Caco-2 (cell line): ENCODE data around the gene OR6K3. TPM values are rescaled to one million over a fixed set of nuclear protein-coding genes. Genes with fewer than 3 reads are reported as not detected.

ENCODE experiments used
- BruUV-seq: library from RNA; stranded (reverse); fragments of 400-500 nt; replicated peaks from 2 replicates; lab custom pipeline; 2021; lab: Mats Ljungman, UMichigan
- CTCF ChIA-PET: fragments of 300-600 bp; sonication (Branson Sonifier 250); formaldehyde crosslinking; loops from one replicate; lab custom pipeline; 2022; ENCODE audit warnings: antibody characterized with exemption; lab: Charles Lee
- POLR2A ChIA-PET: fragments of 300-600 bp; sonication (Branson Sonifier 250); formaldehyde crosslinking; loops from one replicate; lab custom pipeline; 2022; ENCODE audit warnings: antibody characterized with exemption; lab: Charles Lee
- DNase-seq, 2 experiments: peaks; one replicate each; pipeline versions ENCODE4 v3.0.0 to v3.0.0-alpha.2; 2020 to 2022
- H3K27me3 ChIP-seq: replicated peaks from 2 replicates; pipeline ENCODE4 v1.6.0; 2011; ENCODE audit warnings: low read length; ENCODE audit not compliant: control insufficient read depth, insufficient read depth
- H3K36me3 ChIP-seq: 2 replicates; pipeline ENCODE4 v1.5.1; 2011; ENCODE audit warnings: low read length; ENCODE audit not compliant: control insufficient read depth, insufficient read depth
- H3K4me1 ChIP-seq: fragments of 250-450 bp; sonication (Bioruptor Pico); 2 replicates; pipeline ENCODE4 v1.5.1; 2020; ENCODE audit warnings: mild to moderate bottlenecking
- H3K4me3 ChIP-seq: 2 replicates; pipeline ENCODE4 v1.5.1; 2011; ENCODE audit warnings: low read depth, mild to moderate bottlenecking, control low read depth, low read length
- H3K9me3 ChIP-seq: fragments of 250-450 bp; sonication (Bioruptor Pico); 2 replicates; pipeline ENCODE4 v1.5.1; 2020; ENCODE audit warnings: mild to moderate bottlenecking, moderate library complexity
- H3K27ac Mint-ChIP-seq: one replicate; pipeline ENCODE4 v1.8.0; 2022; ENCODE audit warnings: mixed read lengths; ENCODE audit not compliant: unreplicated experiment
- H3K27me3 Mint-ChIP-seq: one replicate; pipeline ENCODE4 v1.8.0; 2022; ENCODE audit warnings: mixed read lengths; ENCODE audit not compliant: insufficient read depth, unreplicated experiment
- H3K36me3 Mint-ChIP-seq: one replicate; pipeline ENCODE4 v1.8.0; 2022; ENCODE audit warnings: mild to moderate bottlenecking, mixed read lengths; ENCODE audit not compliant: insufficient read depth, unreplicated experiment
- H3K4me1 Mint-ChIP-seq: one replicate; pipeline ENCODE4 v1.8.0; 2022; ENCODE audit warnings: low read depth, mixed read lengths; ENCODE audit not compliant: unreplicated experiment
- H3K4me3 Mint-ChIP-seq: one replicate; pipeline ENCODE4 v1.8.0; 2022; ENCODE audit warnings: mild to moderate bottlenecking, moderate library complexity, mixed read lengths; ENCODE audit not compliant: unreplicated experiment
- H3K9me3 Mint-ChIP-seq: one replicate; pipeline ENCODE4 v1.8.0; 2022; ENCODE audit warnings: mixed read lengths; ENCODE audit not compliant: unreplicated experiment
- intact Hi-C: fragments of 100-400 bp; cut with micrococcal nuclease; formaldehyde crosslinking; loops from one replicate; pipeline ENCODE4 v1.10.0; 2022; ENCODE audit not compliant: unreplicated experiment
- total RNA-seq: library from RNA; stranded (reverse); gene quantifications from 2 replicates; pipeline ENCODE4 v1.2.3, GENCODE V29; 2022
- TF ChIP-seq, protein P1 (sequence below), 2 experiments: fragments of 200-600 bp in 1 of 2; IDR thresholded peaks; 1 replicate in 1 of 2; 2 replicates in 1 of 2; pipeline versions ENCODE4 v1.5.1 to v1.8.0; 2011 to 2022; ENCODE audit warnings: antibody characterized with exemption in 1 of 2, control low read depth in 1 of 2, inconsistent platforms in 1 of 2, low read depth in 1 of 2, low read length in 1 of 2, mild to moderate bottlenecking in 1 of 2, moderate library complexity in 1 of 2; ENCODE audit not compliant: insufficient read depth in 1 of 2, severe bottlenecking in 1 of 2, unreplicated experiment in 1 of 2

Gene OR6K3
- total RNA-seq, 1 experiment from 2014 or later, result not detected

GRCh38 chr1:158735848-158736247, 15.3 kb upstream of the OR6K3 start:
- no TSS peak for BruUV-seq
- TF ChIP-seq, protein P1, sequence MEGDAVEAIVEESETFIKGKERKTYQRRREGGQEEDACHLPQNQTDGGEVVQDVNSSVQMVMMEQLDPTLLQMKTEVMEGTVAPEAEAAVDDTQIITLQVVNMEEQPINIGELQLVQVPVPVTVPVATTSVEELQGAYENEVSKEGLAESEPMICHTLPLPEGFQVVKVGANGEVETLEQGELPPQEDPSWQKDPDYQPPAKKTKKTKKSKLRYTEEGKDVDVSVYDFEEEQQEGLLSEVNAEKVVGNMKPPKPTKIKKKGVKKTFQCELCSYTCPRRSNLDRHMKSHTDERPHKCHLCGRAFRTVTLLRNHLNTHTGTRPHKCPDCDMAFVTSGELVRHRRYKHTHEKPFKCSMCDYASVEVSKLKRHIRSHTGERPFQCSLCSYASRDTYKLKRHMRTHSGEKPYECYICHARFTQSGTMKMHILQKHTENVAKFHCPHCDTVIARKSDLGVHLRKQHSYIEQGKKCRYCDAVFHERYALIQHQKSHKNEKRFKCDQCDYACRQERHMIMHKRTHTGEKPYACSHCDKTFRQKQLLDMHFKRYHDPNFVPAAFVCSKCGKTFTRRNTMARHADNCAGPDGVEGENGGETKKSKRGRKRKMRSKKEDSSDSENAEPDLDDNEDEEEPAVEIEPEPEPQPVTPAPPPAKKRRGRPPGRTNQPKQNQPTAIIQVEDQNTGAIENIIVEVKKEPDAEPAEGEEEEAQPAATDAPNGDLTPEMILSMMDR (IDR thresholded peaks at IDR 0.05; ENCODE audit: insufficient read depth in 1 of 2, low read depth in 1 of 2, low read length in 1 of 2, severe bottlenecking in 1 of 2, unreplicated experiment in 1 of 2), result no peak
- no peaks in the 10 kb centered on the region for H3K9me3 Mint-ChIP-seq
- H3K36me3 Mint-ChIP-seq, result no peaks in the 10 kb centered on the region
- no peak overlapping the region for H3K4me3 Mint-ChIP-seq
- ChIA-PET POLR2A (no interaction called here), CTCF (no interaction called here)
- H3K9me3 ChIP-seq, result no peaks in the 10 kb centered on the region; the same call in 1 of the 2 replicates
- intact Hi-C loops, result no loop called here
- H3K27me3 Mint-ChIP-seq, result no peaks in the 10 kb centered on the region
- H3K4me3 ChIP-seq, result no peak overlapping the region
- no peak for DNase-seq
- peaks cover 8% of the 10 kb centered on the region for H3K4me1 Mint-ChIP-seq
- H3K27ac Mint-ChIP-seq, result no peak overlapping the region
- H3K4me1 ChIP-seq, result peaks cover 11% of the 10 kb centered on the region
- no peaks in the 10 kb centered on the region for H3K36me3 ChIP-seq
- no peaks in the 10 kb centered on the region for H3K27me3 ChIP-seq

- Histone ChIP-seq H3K4me3 (no peak overlapping the region), H3K4me1 (no peaks in the 10 kb centered on the region), H3K36me3 (no peaks in the 10 kb centered on the region), H3K27me3 (no peaks in the 10 kb centered on the region), H3K9me3 (no peaks in the 10 kb centered on the region)
- H3K4me3 Mint-ChIP-seq, result no peak overlapping the region
- no TSS peak for BruUV-seq
- peaks cover 6% of the 10 kb centered on the region for H3K27me3 Mint-ChIP-seq
- DNase-seq, result no peak
- no peaks in the 10 kb centered on the region for H3K4me1 Mint-ChIP-seq
- TF ChIP-seq, protein P1 (IDR thresholded peaks at IDR 0.05; ENCODE audit: insufficient read depth in 1 of 2, low read depth in 1 of 2, low read length in 1 of 2, severe bottlenecking in 1 of 2, unreplicated experiment in 1 of 2), result no peak
- H3K27ac Mint-ChIP-seq, result no peak overlapping the region
- no peaks in the 10 kb centered on the region for H3K9me3 Mint-ChIP-seq
- ChIA-PET CTCF (no interaction called here), POLR2A (no interaction called here)
- no peaks in the 10 kb centered on the region for H3K36me3 Mint-ChIP-seq
- intact Hi-C loops, result no loop called here
Observed at GRCh38 chr1:158732524-158732923, 12.0 kb upstream of the OR6K3 start.

DNA sequence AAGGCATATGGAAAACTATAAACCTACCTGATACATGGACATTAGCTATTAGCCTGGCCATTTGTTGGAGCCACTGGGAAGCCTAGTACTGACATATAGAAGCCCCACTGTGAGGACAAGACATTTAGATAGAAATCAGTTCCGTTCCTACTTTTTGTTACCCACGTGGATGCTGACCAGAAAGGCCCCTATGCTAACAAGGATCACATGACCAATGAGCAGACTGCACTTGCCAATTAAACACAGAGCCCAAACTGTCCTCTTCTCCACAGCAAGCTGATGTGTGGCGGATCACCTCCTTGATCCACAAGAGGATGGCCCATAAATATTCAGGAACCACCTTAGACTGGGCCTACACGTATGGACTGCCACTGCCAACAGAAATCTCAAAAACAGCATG, 11.2 kb upstream of the OR6K3 start:
- Histone ChIP-seq H3K36me3 (no peaks in the 10 kb centered on the region), H3K4me3 (no peak overlapping the region), H3K9me3 (no peaks in the 10 kb centered on the region), H3K4me1 (no peaks in the 10 kb centered on the region), H3K27me3 (no peaks in the 10 kb centered on the region)
- Mint-ChIP-seq H3K27me3 (peaks cover 6% of the 10 kb centered on the region), H3K36me3 (no peaks in the 10 kb centered on the region), H3K27ac (no peak overlapping the region), H3K4me1 (no peaks in the 10 kb centered on the region), H3K4me3 (no peak overlapping the region), H3K9me3 (no peaks in the 10 kb centered on the region)
- intact Hi-C loops, result no loop called here
- no peak for DNase-seq
- CTCF ChIA-PET, result no interaction called here
- TF ChIP-seq, protein P1 (IDR thresholded peaks at IDR 0.05; ENCODE audit: insufficient read depth in 1 of 2, low read depth in 1 of 2, low read length in 1 of 2, severe bottlenecking in 1 of 2, unreplicated experiment in 1 of 2), result no peak
- BruUV-seq, result no TSS peak
- POLR2A ChIA-PET, result no interaction called here
